ENCODE data around the gene NUAK2. TPM values are rescaled to one million over a fixed set of nuclear protein-coding genes. Genes with fewer than 3 reads are reported as not detected.

The NUAK2 gene
- polyA plus RNA-seq, 1 experiment: 7.0 TPM

DNA sequence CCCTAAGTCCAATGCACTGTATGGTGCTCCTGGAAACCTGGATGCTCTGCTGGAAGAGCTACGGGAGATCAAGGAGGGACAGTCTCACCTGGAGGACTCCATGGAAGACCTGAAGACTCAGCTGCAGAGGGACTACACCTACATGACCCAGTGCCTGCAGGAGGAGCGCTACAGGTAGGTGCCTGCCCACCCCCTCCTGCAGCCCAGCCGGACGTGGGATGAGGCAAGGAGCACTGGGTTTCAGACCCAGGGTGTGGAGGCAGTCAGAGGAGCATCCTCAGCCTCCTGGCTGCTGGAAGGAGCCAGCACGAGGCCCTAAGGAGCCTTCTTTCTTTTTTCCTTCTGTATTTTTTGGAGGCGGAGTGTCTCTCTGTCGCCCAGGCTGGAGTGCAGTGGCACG lies 51.8 kb downstream of the NUAK2 start:
- no peak for DNase-seq (ENCODE audit: low read depth, low spot score)
- TF ChIP-seq, protein P1, sequence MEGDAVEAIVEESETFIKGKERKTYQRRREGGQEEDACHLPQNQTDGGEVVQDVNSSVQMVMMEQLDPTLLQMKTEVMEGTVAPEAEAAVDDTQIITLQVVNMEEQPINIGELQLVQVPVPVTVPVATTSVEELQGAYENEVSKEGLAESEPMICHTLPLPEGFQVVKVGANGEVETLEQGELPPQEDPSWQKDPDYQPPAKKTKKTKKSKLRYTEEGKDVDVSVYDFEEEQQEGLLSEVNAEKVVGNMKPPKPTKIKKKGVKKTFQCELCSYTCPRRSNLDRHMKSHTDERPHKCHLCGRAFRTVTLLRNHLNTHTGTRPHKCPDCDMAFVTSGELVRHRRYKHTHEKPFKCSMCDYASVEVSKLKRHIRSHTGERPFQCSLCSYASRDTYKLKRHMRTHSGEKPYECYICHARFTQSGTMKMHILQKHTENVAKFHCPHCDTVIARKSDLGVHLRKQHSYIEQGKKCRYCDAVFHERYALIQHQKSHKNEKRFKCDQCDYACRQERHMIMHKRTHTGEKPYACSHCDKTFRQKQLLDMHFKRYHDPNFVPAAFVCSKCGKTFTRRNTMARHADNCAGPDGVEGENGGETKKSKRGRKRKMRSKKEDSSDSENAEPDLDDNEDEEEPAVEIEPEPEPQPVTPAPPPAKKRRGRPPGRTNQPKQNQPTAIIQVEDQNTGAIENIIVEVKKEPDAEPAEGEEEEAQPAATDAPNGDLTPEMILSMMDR (IDR thresholded peaks at IDR 0.05; ENCODE audit: low read depth, low read length): no peak
- H3K27me3 ChIP-seq (ENCODE audit: control insufficient read depth, insufficient read depth, low read length): no peaks in the 10 kb centered on the region
- no peaks in the 10 kb centered on the region; the same call in 1 of the 2 replicates for H3K9me3 ChIP-seq (ENCODE audit: control insufficient read depth, insufficient read depth, low read length)
- H3K27ac ChIP-seq (ENCODE audit: low read depth, low read length): no peak overlapping the region
- ChIA-PET CTCF (interaction anchor here (0.8 to 13.5 kb wide), 5 partner anchors 9 to 215 kb away, joined by 3 to 603 read pairs (median 24); partner anchors contain the start of gene NUAK2), POLR2A (no interaction called here)
- H3K4me3 ChIP-seq (ENCODE audit: low read depth, low read length): no peak overlapping the region

DNA sequence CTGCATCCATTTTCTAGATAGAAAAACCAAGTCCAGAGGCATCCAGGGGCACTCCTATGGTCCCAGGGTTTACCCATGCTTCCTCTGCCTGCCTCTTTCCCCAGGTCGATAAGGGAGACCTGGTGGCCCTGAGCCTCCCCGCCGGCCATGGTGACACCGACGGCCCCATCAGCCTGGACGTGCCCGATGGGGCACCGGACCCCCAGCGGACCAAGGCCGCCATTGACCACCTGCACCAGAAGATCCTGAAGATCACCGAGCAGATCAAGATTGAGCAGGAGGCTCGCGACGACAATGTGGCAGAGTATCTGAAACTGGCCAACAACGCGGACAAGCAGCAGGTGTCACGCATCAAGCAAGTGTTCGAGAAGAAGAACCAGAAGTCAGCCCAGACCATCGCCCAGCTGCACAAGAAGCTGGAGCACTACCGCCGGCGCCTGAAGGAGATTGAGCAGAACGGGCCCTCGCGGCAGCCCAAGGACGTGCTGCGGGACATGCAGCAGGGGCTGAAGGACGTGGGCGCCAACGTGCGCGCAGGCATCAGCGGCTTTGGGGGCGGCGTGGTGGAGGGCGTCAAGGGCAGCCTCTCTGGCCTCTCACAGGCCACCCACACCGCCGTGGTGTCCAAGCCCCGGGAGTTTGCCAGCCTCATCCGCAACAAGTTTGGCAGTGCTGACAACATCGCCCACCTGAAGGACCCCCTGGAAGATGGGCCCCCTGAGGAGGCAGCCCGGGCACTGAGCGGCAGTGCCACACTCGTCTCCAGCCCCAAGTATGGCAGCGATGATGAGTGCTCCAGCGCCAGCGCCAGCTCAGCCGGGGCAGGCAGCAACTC lies 52.5 kb downstream of the NUAK2 start:
- CTCF ChIA-PET: interaction anchor here (3.8 to 13.5 kb wide), 2 partner anchors 13 to 54 kb away, joined by 24 to 603 read pairs; partner anchors contain the start of gene NUAK2
- TF ChIP-seq, protein P1 (IDR thresholded peaks at IDR 0.05; ENCODE audit: low read depth, low read length): no peak
- no peak overlapping the region for H3K4me3 ChIP-seq (ENCODE audit: low read depth, low read length)
- H3K27ac ChIP-seq (ENCODE audit: low read depth, low read length): no peak overlapping the region
- no peaks in the 10 kb centered on the region for H3K27me3 ChIP-seq (ENCODE audit: control insufficient read depth, insufficient read depth, low read length)
- no peak for DNase-seq (ENCODE audit: low read depth, low spot score)
- no peaks in the 10 kb centered on the region; the same call in 1 of the 2 replicates for H3K9me3 ChIP-seq (ENCODE audit: control insufficient read depth, insufficient read depth, low read length)
- POLR2A ChIA-PET: no interaction called here

DNA sequence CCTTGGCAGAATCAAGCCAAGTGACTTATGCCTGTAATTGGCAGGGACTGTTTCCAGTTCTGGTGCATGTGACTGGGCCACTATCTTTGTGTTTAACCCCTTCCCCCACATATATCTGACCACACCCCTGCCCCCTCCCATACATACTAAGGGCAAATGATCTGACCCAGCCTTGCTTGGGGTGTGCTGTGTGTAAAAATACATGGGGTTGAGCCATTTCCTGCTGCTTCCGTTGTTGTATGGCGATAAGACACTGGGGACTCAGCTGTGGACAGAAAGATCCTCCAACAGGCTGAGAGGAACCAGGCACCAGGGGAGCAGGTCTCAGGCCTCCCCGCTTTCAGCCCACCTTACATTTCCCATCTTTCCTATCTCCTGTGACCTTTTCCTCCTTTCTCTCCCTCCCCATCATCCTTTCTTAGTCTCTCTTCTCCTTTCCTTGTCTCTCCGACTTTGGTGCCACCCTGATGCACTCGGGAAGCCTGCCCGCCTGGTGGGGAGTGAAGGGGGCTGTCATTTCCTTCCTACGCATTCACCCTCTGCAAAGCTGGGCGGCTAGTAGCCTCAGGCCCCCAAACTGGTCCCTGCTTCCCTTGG lies 54.1 kb downstream of the NUAK2 start:
- POLR2A ChIA-PET: no interaction called here
- CTCF ChIA-PET: interaction anchor here (13.5 kb wide), 1 partner anchor 56 kb away, joined by 603 read pairs; the partner anchor contains the start of gene NUAK2
- no peak overlapping the region for H3K27ac ChIP-seq (ENCODE audit: low read depth, low read length)
- no peak for DNase-seq (ENCODE audit: low read depth, low spot score)
- no peaks in the 10 kb centered on the region; the same call in 1 of the 2 replicates for H3K9me3 ChIP-seq (ENCODE audit: control insufficient read depth, insufficient read depth, low read length)
- no peak overlapping the region for H3K4me3 ChIP-seq (ENCODE audit: low read depth, low read length)
- H3K27me3 ChIP-seq (ENCODE audit: control insufficient read depth, insufficient read depth, low read length): no peaks in the 10 kb centered on the region
- TF ChIP-seq, protein P1 (IDR thresholded peaks at IDR 0.05; ENCODE audit: low read depth, low read length): no peak

DNA sequence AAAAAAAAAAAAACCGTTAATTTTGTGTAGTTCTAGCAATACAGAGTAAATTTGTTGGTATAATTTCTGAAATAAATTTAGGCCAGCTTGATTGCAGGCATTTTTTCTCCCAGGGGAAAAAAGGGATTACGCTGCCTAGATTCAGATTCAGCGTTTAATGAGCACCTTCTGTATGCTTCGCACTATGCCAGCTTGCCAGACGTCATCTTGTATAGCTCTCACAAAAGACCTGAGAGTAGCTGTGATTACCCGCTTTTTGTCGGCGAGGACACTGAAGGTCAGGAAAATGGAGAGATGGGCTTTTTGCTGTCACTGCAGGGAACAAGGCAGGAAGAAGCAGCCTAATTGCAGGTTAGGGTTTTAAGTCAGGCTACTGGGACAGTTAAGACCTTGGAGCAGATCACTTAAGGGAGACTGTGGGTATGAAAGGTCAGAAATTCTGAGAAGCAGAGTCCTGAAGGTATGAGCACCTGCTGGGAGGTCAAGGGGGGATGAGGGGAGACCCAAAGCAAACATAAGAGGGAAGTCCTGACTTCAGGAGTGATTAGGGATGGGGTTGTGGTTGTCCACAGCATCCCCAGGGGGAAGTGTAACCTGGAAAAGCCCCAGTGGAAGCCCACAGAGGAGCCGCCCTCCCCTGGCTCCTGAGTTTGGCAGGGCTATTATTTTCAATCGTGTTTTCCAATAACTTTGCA lies 54.8 kb downstream of the NUAK2 start:
- DNase-seq (ENCODE audit: low read depth, low spot score): no peak
- no peak overlapping the region for H3K27ac ChIP-seq (ENCODE audit: low read depth, low read length)
- CTCF ChIA-PET: interaction anchor here (1.2 to 1.9 kb wide), 2 partner anchors 87 to 205 kb away, joined by 3 to 5 read pairs; no protein-coding TSS in a partner anchor
- H3K4me3 ChIP-seq (ENCODE audit: low read depth, low read length): no peak overlapping the region
- no peaks in the 10 kb centered on the region for H3K27me3 ChIP-seq (ENCODE audit: control insufficient read depth, insufficient read depth, low read length)
- no peaks in the 10 kb centered on the region; the same call in 1 of the 2 replicates for H3K9me3 ChIP-seq (ENCODE audit: control insufficient read depth, insufficient read depth, low read length)
- TF ChIP-seq, protein P1 (IDR thresholded peaks at IDR 0.05; ENCODE audit: low read depth, low read length): no peak
- POLR2A ChIA-PET: no interaction called here

All from AG04450 (cell line).